Measurements from ENCODE around the gene RBFOX2. TPM values are rescaled to one million over a fixed set of nuclear protein-coding genes. Genes with fewer than 3 reads are reported as not detected.
"Not testable (repeated sequence)": the region's sequence is repeated elsewhere in the genome, so short reads cannot be mapped to it uniquely, and the experiment has no call there.

Gene RBFOX2
- total and polyA plus RNA-seq, 2 donors (not counting 3 experiments of a cell fraction or from before 2014, with no cell fraction given): 125 to 142 TPM

- Histone ChIP-seq H3K4me1 (ENCODE audit: control insufficient read depth, extremely low read depth, insufficient read depth, low read length) (no peaks in the 10 kb centered on the region), H3K9ac (replicated peaks; ENCODE audit: extremely low read depth, insufficient read depth, low read length) (no peak overlapping the region), H3K27me3 (ENCODE audit: control insufficient read depth in 2 of 2, insufficient read depth in 2 of 2, low read length in 2 of 2) (no peaks in the 10 kb centered on the region), H3K79me2 (ENCODE audit: control insufficient read depth, insufficient read depth, low read length) (no peaks in the 10 kb centered on the region), H2AFZ (ENCODE audit: low read depth, low read length) (no peak overlapping the region), H3K36me3 (ENCODE audit: control insufficient read depth in 2 of 2, extremely low read depth in 1 of 2, insufficient read depth in 2 of 2, low read length in 2 of 2) (no peaks in the 10 kb centered on the region), H3K9me1 (replicated peaks; ENCODE audit: control insufficient read depth, extremely low read depth, insufficient read depth, low read length) (no peaks in the 10 kb centered on the region), H3K9me3 (replicated peaks; ENCODE audit: control insufficient read depth, insufficient read depth, low read length) (no peaks in the 10 kb centered on the region), H3K4me3 (replicated peaks in 1 of 3; ENCODE audit: insufficient read depth in 1 of 3, low read depth in 1 of 3, low read length in 3 of 3) (no peak overlapping the region), H3K4me2 (ENCODE audit: insufficient read depth, low read length) (no peak overlapping the region), H4K20me1 (replicated peaks; ENCODE audit: control insufficient read depth, extremely low read depth, insufficient read depth, low read length) (no peaks in the 10 kb centered on the region), H3K27ac (ENCODE audit: insufficient read depth, low read depth, low read length) (no peak overlapping the region)
- no TSS peak for BruUV-seq (replicated peaks)
- no peak for DNase-seq (ENCODE audit: low read depth, low spot score)
- intact Hi-C loops (cut with micrococcal nuclease) (no loop called here), dilution Hi-C loops (cut with MboI; ENCODE audit: extremely low pct_ligation_motif_present, low sequenced_read_pairs) (no loop called here)
- TF ChIP-seq CTCF (IDR thresholded peaks at IDR 0.05; ENCODE audit: extremely low read depth in 1 of 2, insufficient read depth in 1 of 2, low read depth in 1 of 2, low read length in 2 of 2): no peak
- no peak for TF ChIP-seq POLR2AphosphoS5 (IDR thresholded peaks at IDR 0.05; ENCODE audit: insufficient read depth, low read depth, low read length)
- TF ChIP-seq FOS (IDR thresholded peaks at IDR 0.05; ENCODE audit: borderline replicate concordance, insufficient read depth, low read length): no peak
- ChIA-PET POLR2A (interaction anchor here (0.7 kb wide), 1 partner anchor 16 kb away, joined by 8 read pairs; no protein-coding TSS in a partner anchor), CTCF (interaction anchor here (0.8 kb wide), 1 partner anchor 17 kb away, joined by 6 read pairs; no protein-coding TSS in a partner anchor)
- FAIRE-seq: no peak
Observed at GRCh38 chr22:36048911-36049677, 20.5 kb upstream of the RBFOX2 start.

- POLR2A ChIA-PET; H3K36me3 ChIP-seq (ENCODE audit: control insufficient read depth in 2 of 2, extremely low read depth in 1 of 2, insufficient read depth in 2 of 2, low read length in 2 of 2); intact Hi-C loops (cut with micrococcal nuclease); FAIRE-seq; dilution Hi-C loops (cut with MboI; ENCODE audit: extremely low pct_ligation_motif_present, low sequenced_read_pairs); H3K9ac ChIP-seq (replicated peaks; ENCODE audit: extremely low read depth, insufficient read depth, low read length); H3K79me2 ChIP-seq (ENCODE audit: control insufficient read depth, insufficient read depth, low read length); DNase-seq (ENCODE audit: low read depth, low spot score); H2AFZ ChIP-seq (ENCODE audit: low read depth, low read length); H3K4me1 ChIP-seq (ENCODE audit: control insufficient read depth, extremely low read depth, insufficient read depth, low read length); H4K20me1 ChIP-seq (replicated peaks; ENCODE audit: control insufficient read depth, extremely low read depth, insufficient read depth, low read length); H3K9me1 ChIP-seq (replicated peaks; ENCODE audit: control insufficient read depth, extremely low read depth, insufficient read depth, low read length); H3K4me3 ChIP-seq (replicated peaks in 1 of 3; ENCODE audit: insufficient read depth in 1 of 3, low read depth in 1 of 3, low read length in 3 of 3); H3K27me3 ChIP-seq (ENCODE audit: control insufficient read depth in 2 of 2, insufficient read depth in 2 of 2, low read length in 2 of 2); H3K4me2 ChIP-seq (ENCODE audit: insufficient read depth, low read length); BruUV-seq (replicated peaks); H3K27ac ChIP-seq (ENCODE audit: insufficient read depth, low read depth, low read length); H3K9me3 ChIP-seq (replicated peaks; ENCODE audit: control insufficient read depth, insufficient read depth, low read length): not testable (repeated sequence)
- CTCF ChIA-PET: interaction anchor here (2.5 kb wide), 1 partner anchor 21 kb away, joined by 5 read pairs; no protein-coding TSS in a partner anchor
Observed at GRCh38 chr22:36044517-36044916, 15.9 kb upstream of the RBFOX2 start.
